Right cardiac atrium (tissue), 5 donors: Measurements from ENCODE around the gene CSNK1A1L. TPM values are rescaled to one million over a fixed set of nuclear protein-coding genes. Genes with fewer than 3 reads are reported as not detected.

ENCODE experiments used
- ATAC-seq, 2 donors: fragments of 200-7000 bp; cut with Tn5 transposase; one replicate each; pipeline versions ENCODE4 v1.8.0 to v1.9.1; 2020; ENCODE audit warnings: moderate library complexity in 2 of 2, mild to moderate bottlenecking in 1 of 2
- DNase-seq, 3 donors: peaks; one replicate each; pipeline ENCODE4 v3.0.0-alpha.2; 2020
- H3K27ac ChIP-seq: one replicate; pipeline ENCODE4 v1.5.1; 2013; ENCODE audit warnings: mild to moderate bottlenecking, low read length, control low read depth, moderate library complexity
- H3K27me3 ChIP-seq: one replicate; pipeline ENCODE4 v1.6.1; 2013; ENCODE audit not compliant: control insufficient read depth, insufficient read depth
- H3K4me1 ChIP-seq: one replicate; pipeline ENCODE4 v1.6.1; 2013; ENCODE audit warnings: low read length; ENCODE audit not compliant: control insufficient read depth, insufficient read depth
- H3K4me3 ChIP-seq: one replicate; pipeline ENCODE4 v1.5.1; 2013; ENCODE audit warnings: low read length, control low read depth
- H3K9me3 ChIP-seq: one replicate; pipeline ENCODE4 v1.6.1; 2013; ENCODE audit warnings: low read length; ENCODE audit not compliant: control insufficient read depth
- WGBS: extraction: QIAGEN DNeasy Blood & Tissue Kit; methylation state at CpG from one replicate; pipeline ENCODE4 v1.1.7; 2013; 5-methylcytosine and 5-hydroxymethylcytosine counted together
- intact Hi-C, 4 donors: fragments of 100-400 bp; cut with DNase I; formaldehyde crosslinking; loops; one replicate each; pipeline versions ENCODE4 v1.11.0 to v1.14.0; 2022 to 2023
- polyA plus RNA-seq: library from polyadenylated mRNA; stranded (reverse); fragments of 200-250 nt; gene quantifications from one replicate; pipeline ENCODE4 v1.2.3, GENCODE V29; 2013
- total RNA-seq, 4 donors: library from RNA; stranded (reverse); fragmentation: NEBNext Ultra II Directional; extraction: Animal tissue kit (Norgen Biotek cat#: 25700); gene quantifications; one replicate each; pipeline ENCODE4 v1.2.1, GENCODE V29; 2021
- donor health status: healthy with polysubstance abuse.
- donor health status: DM: no; HTN: yes; CAD: no.
- donor health status: DM: no; HTN: no; CAD: no.
- donor health status: DM: no; HTN: yes; CAD: no; lungs with severe emphysema.
- donor health status: DM: yes; HTN: yes; CAD: no.

CSNK1A1L gene
- total and polyA plus RNA-seq, 5 donors = not detected

DNA sequence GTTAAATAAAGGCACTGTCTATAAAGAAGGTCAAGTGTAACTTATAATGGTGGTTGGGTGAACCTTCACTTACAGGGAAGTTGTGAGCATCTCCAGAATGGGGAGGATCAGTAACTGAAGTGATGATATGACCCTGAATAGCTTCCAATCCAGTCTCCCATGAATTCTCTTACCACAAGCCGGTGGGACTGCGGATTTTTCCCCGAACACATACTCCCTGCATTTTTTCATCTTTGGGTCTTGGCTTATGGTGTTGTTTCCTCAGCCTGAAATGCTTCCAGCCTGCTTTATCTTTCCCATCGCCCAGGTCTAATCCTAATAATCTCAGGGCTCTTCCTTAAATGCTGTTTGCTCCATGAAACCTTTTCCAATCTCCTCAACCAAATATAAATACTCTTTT is 2.0 kb upstream of the CSNK1A1L start:
- Histone ChIP-seq H3K4me3 (no peak overlapping the region), H3K27ac (no peak overlapping the region), H3K9me3 (no peaks in the 10 kb centered on the region), H3K27me3 (no peaks in the 10 kb centered on the region), H3K4me1 (peaks cover 2% of the 10 kb centered on the region)
- WGBS = 69% methylated on average over 4 of the region's 4 CpGs
- no peak for DNase-seq
- intact Hi-C loops = loop anchor here in 2 of 4 donors (5.0 to 10.0 kb wide), 2 partner anchors 495 to 497 kb away; no protein-coding TSS in a partner anchor
- ATAC-seq = no peak

DNA sequence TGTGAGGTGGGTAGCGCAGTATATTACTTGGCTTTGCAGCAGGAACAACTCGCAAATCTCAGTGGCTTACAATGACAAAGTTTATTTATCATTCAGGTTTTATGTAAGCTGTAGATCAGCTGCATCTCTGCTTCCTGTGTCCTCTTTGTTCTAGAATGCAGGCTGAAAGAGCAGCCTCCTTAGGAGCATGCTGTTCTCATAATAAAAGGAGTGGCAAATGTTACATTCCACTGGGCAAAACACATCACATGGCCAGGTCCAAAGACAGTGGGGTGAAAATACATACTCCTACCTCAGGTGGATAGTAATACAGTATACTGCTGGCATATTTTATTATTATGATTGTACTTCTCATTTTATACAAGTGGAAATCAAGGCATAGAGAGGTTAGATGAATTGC is 1.2 kb upstream of the CSNK1A1L start:
- no peaks in the 10 kb centered on the region for H3K27me3 ChIP-seq
- intact Hi-C loops = loop anchor here in 2 of 4 donors (5.0 to 10.0 kb wide), 2 partner anchors 496 to 498 kb away; no protein-coding TSS in a partner anchor
- WGBS = 93% methylated on average over 2 of the region's 2 CpGs
- DNase-seq = no peak
- no peaks in the 10 kb centered on the region for H3K9me3 ChIP-seq
- ATAC-seq = no peak
- H3K4me1 ChIP-seq = peaks cover 2% of the 10 kb centered on the region
- H3K27ac ChIP-seq = no peak overlapping the region
- H3K4me3 ChIP-seq = no peak overlapping the region

DNA sequence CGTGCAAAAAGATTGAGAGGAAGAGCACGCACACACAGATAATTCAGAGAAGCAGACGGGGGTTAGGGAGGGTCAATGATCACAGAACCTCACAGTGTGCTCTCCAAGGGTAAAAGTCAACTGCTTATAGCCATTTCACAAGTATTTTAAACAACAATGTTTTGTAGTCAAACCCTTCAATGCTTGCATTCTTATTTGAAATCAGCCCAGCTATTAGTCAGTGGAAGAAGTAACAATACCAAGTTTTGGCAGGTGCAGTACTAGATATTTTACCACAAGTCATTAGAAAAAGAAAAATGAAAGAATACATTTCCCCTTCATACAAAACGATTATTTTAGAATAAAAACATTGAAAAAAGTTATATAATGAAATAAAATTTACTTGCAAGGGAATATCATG is 2.6 kb downstream of the CSNK1A1L start:
- H3K9me3 ChIP-seq = no peaks in the 10 kb centered on the region
- DNase-seq (no peak), ATAC-seq (no peak)
- intact Hi-C loops = loop anchor here in 1 of 4 donors (10.0 kb wide), 1 partner anchor 502 kb away; no protein-coding TSS in a partner anchor
- WGBS = 67% methylated on average over 4 of the region's 4 CpGs
- H3K4me1 ChIP-seq = no peaks in the 10 kb centered on the region
- H3K27ac ChIP-seq = no peak overlapping the region
- H3K27me3 ChIP-seq = no peaks in the 10 kb centered on the region
- H3K4me3 ChIP-seq = no peak overlapping the region

DNA sequence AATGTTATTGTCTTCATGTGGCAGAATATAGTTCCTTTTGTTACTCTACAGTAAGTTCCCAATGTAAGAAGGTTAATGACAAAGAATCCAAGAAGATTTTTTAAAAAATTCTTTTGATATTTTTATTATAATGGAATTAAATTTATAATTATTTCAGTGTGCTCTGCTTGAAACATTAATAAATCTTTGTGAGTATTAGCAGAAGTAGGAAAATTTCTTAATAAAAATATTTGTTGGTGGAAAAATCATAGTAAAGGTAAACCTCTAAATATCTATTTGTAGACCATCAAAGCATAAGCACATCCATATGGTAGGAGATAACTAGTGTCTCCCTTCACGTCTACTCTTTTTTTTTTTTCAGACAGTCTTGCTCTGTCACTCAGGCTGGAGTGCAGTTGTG is 4.3 kb downstream of the CSNK1A1L start:
- DNase-seq (no peak), ATAC-seq (no peak)
- intact Hi-C loops = loop anchor here in 1 of 4 donors (10.0 kb wide), 1 partner anchor 504 kb away; no protein-coding TSS in a partner anchor
- 44% methylated on average over 1 of the region's 1 CpG for WGBS
- Histone ChIP-seq H3K4me3 (no peak overlapping the region), H3K4me1 (no peaks in the 10 kb centered on the region), H3K9me3 (no peaks in the 10 kb centered on the region), H3K27ac (no peak overlapping the region), H3K27me3 (no peaks in the 10 kb centered on the region)

DNA sequence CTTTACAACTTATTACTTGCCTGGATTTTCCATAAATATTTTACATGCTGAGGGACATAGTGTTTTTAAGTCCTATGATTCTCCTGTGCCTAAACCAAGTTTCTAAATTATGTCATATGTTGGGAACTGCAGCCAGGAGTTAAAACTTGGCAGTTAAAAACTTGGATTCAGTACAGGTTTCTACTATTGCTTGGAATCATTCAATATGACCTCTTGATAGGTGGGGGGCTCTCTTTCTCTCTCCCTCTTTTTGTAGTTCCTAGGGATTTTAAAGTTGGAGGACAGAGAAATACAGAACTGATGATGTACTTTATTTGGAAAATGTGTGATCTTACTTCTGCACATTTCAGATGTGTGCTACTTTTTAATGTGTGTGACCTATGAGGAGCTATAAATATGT is 4.7 kb downstream of the CSNK1A1L start:
- DNase-seq (no peak), ATAC-seq (no peak)
- no peaks in the 10 kb centered on the region for H3K9me3 ChIP-seq
- H3K4me1 ChIP-seq = no peaks in the 10 kb centered on the region
- H3K27me3 ChIP-seq = no peaks in the 10 kb centered on the region
- no peak overlapping the region for H3K27ac ChIP-seq
- no peak overlapping the region for H3K4me3 ChIP-seq
- intact Hi-C loops = loop anchor here in 1 of 4 donors (10.0 kb wide), 1 partner anchor 504 kb away; no protein-coding TSS in a partner anchor

DNA sequence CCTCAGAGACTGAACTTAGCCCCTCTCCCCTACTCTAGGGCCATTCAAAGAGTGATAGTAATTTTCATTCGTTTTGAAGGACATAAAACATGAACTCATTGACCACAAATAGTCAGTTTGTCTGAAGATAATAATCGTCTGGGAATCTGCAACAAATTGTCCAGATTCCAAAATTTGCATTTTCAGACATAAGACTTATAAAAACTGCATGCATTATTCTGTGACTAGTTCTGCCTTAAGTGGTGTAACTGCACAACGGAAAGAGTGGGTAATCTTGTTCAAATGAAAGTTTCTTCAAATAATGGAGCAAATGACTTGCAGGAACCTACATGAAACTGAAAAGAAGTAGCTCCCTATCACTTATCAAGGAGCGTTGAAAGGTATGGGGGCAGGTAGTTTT is 8.4 kb downstream of the CSNK1A1L start:
- intact Hi-C loops = no loop called here
- 68% methylated on average over 4 of the region's 4 CpGs for WGBS
- Histone ChIP-seq H3K27ac (no peak overlapping the region), H3K9me3 (no peaks in the 10 kb centered on the region), H3K4me1 (no peaks in the 10 kb centered on the region), H3K27me3 (no peaks in the 10 kb centered on the region), H3K4me3 (no peak overlapping the region)
- no peak for ATAC-seq
- DNase-seq = no peak

DNA sequence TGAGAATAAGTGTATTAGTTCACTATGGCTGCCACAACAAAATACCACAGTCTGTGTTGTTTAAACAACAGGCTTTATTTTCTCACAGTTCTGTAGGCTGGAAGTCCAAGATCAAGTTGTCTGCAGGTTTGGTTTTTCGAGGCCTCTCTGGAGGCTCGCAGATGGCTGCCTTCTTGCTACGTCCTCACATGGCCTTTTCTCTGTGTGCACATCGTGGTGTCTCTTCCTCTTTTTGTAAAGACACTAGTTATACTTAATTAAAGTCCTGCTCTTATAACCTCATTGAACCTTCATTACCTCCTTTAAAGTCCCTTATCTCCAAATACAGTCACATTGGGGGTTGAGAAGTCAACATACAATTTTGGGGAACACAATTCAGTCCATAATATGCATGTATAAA is 10.6 kb downstream of the CSNK1A1L start:
- Histone ChIP-seq H3K27ac (no peak overlapping the region), H3K4me1 (no peaks in the 10 kb centered on the region), H3K27me3 (no peaks in the 10 kb centered on the region), H3K9me3 (no peaks in the 10 kb centered on the region), H3K4me3 (no peak overlapping the region)
- 84% methylated on average over 4 of the region's 4 CpGs for WGBS
- intact Hi-C loops = no loop called here
- no peak for ATAC-seq
- no peak for DNase-seq

DNA sequence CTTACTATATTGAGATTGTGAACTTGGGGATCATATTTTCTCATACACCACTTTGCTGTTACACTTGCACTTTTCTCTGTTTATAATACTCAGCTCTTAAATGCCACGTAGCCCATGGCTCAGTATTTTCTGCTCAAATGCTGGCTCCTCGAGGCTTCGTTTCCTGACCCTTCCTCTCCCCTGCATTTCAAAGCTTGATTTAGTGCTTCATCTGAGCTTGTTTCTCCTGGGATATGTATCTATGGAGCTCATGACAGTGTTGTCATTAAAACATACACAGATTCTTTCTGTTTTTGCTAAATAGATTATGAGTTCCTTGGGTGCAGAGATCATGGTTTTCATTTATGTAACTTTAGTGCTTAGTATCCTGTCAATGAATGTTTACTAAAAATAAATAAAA is 11.4 kb downstream of the CSNK1A1L start:
- no peaks in the 10 kb centered on the region for H3K4me1 ChIP-seq
- H3K9me3 ChIP-seq = no peaks in the 10 kb centered on the region
- intact Hi-C loops = no loop called here
- H3K27ac ChIP-seq = no peak overlapping the region
- no peak for ATAC-seq
- H3K4me3 ChIP-seq = no peak overlapping the region
- WGBS = 38% methylated on average over 3 of the region's 3 CpGs
- H3K27me3 ChIP-seq = no peaks in the 10 kb centered on the region
- DNase-seq = no peak

DNA sequence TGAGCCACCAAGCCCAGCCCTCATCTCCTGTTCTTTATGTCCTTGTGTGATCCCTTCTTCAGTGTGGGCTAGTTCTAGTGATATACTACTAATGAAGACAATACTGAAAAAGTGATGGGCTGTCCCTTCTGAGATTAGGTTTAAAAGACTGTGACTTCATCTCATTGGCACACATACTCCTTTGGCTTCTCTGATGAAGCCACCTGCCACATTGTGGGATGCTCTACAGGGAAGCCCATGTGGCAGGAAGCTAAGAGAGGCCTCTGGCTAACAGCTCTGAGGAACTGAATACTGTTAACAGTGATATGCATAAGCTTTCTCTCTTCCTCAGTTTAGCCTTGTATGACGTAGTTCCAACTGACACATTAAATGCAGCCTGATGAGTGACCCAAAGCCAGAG is 13.6 kb downstream of the CSNK1A1L start:
- intact Hi-C loops = no loop called here
- 61% methylated on average over 1 of the region's 1 CpG for WGBS
- no peak for ATAC-seq
- no peaks in the 10 kb centered on the region for H3K27me3 ChIP-seq
- no peak overlapping the region for H3K4me3 ChIP-seq
- H3K27ac ChIP-seq = no peak overlapping the region
- no peaks in the 10 kb centered on the region for H3K4me1 ChIP-seq
- H3K9me3 ChIP-seq = no peaks in the 10 kb centered on the region
- no peak for DNase-seq

DNA sequence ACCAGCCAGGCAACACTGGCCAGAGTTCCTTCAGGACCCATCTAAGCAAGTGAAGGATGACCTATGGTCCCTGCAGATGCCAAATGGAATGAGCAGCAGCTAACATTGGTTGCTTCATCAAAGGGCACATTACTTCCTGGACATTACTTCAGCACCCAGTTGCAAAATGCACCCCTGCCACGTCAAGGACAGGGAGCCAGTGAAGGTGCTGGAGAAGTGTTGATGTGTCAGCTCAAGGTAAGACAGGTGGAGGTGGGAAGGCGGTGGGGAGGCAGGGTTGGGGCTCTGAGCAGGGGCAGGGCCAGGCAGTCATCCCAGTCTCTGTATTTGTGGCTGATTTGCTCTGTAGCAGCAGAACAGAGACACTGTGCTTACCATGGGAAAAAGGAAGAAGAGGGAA is 14.6 kb downstream of the CSNK1A1L start:
- H3K27ac ChIP-seq = no peak overlapping the region
- DNase-seq (no peak), ATAC-seq (no peak)
- WGBS = 78% methylated on average over 2 of the region's 2 CpGs
- H3K4me3 ChIP-seq = no peak overlapping the region
- H3K4me1 ChIP-seq = no peaks in the 10 kb centered on the region
- no peaks in the 10 kb centered on the region for H3K27me3 ChIP-seq
- intact Hi-C loops = no loop called here
- no peaks in the 10 kb centered on the region for H3K9me3 ChIP-seq

DNA sequence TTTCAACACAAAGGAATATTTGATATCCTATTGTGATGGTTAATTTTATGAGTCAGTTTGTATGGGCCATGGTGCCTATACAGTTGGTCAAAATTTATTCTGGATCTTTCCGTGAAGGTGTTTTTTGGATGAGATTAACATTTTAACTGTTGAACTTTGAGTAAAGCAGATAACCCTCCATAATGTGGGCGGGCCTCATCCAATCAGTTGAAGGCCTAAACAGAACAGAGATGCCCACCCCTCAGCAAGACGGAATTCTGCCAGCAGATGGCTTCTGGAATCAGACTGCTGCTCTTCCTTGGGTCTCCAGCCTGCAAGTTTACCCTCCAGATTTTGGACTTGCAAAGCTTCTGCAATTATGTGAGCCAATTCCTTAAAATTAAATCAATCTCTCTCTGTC is 16.0 kb downstream of the CSNK1A1L start:
- no peak overlapping the region for H3K27ac ChIP-seq
- ATAC-seq (no peak), DNase-seq (no peak)
- 96% methylated on average over 3 of the region's 3 CpGs for WGBS
- H3K4me3 ChIP-seq = no peak overlapping the region
- no peaks in the 10 kb centered on the region for H3K9me3 ChIP-seq
- H3K27me3 ChIP-seq = no peaks in the 10 kb centered on the region
- no peaks in the 10 kb centered on the region for H3K4me1 ChIP-seq
- intact Hi-C loops = no loop called here

DNA sequence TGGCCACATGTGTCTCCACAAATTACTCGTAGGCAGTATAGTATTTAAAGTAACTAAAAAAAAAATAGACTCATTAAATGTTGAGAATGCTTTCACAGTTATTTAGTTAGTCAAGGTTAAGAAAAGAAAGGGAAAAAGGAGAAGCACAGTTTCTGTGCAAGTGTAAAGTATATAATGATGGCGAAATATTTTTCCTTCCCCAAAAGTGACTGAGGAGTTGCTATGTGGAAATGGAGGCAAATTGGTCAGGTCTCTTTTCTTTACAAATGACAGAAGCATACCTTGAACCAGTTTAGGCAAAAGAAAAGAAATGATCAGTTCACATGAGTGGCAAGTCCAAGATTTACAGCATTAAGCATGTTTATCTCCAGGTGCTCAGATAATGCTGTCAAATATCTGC is 18.0 kb downstream of the CSNK1A1L start:
- no peaks in the 10 kb centered on the region for H3K27me3 ChIP-seq
- no peak overlapping the region for H3K27ac ChIP-seq
- ATAC-seq (no peak), DNase-seq (no peak)
- intact Hi-C loops = no loop called here
- H3K4me1 ChIP-seq = no peaks in the 10 kb centered on the region
- H3K9me3 ChIP-seq = no peaks in the 10 kb centered on the region
- no peak overlapping the region for H3K4me3 ChIP-seq
- 78% methylated on average over 2 of the region's 2 CpGs for WGBS
